CD14-positive monocyte (primary cell): ENCODE measurements around the gene MRTFA. TPM values are rescaled to one million over a fixed set of nuclear protein-coding genes. Genes with fewer than 3 reads are reported as not detected.

Experiments used
- DNase-seq, 3 donors: peaks; one replicate each; pipeline ENCODE4 v3.0.0-alpha.2; 2011 to 2022
- H2AFZ ChIP-seq: 2 replicates; pipeline ENCODE4 v1.6.0; 2012; ENCODE audit warnings: mild to moderate bottlenecking, low read depth, low read length, inconsistent platforms; ENCODE audit not compliant: insufficient read depth, poor library complexity, severe bottlenecking
- H3K27ac ChIP-seq, 2 donors: 1 replicate in 1 of 2; 2 replicates in 1 of 2; pipeline ENCODE4 v1.5.1; 2012 to 2013; ENCODE audit warnings: low read length in 2 of 2, control low read depth in 1 of 2, inconsistent platforms in 1 of 2, low read depth in 1 of 2, mild to moderate bottlenecking in 1 of 2
- H3K27me3 ChIP-seq, 2 donors: one replicate each; pipeline versions ENCODE4 v1.6.0 to v1.6.1; 2011 to 2013; ENCODE audit warnings: low read length in 2 of 2; ENCODE audit not compliant: control insufficient read depth in 2 of 2, insufficient read depth in 2 of 2
- H3K36me3 ChIP-seq, 2 donors: replicated peaks in 1 of 2; 1 replicate in 1 of 2; 2 replicates in 1 of 2; pipeline versions ENCODE4 v1.5.1 to v1.6.1; 2012 to 2013; ENCODE audit warnings: low read length in 2 of 2, control low read depth in 1 of 2, inconsistent platforms in 1 of 2, mild to moderate bottlenecking in 1 of 2; ENCODE audit not compliant: insufficient read depth in 2 of 2, control insufficient read depth in 1 of 2
- H3K4me1 ChIP-seq, 2 donors: 1 replicate in 1 of 2; 2 replicates in 1 of 2; pipeline versions ENCODE4 v1.5.1 to v1.6.1; 2012 to 2013; ENCODE audit warnings: low read length in 2 of 2, control low read depth in 1 of 2, inconsistent platforms in 1 of 2, mild to moderate bottlenecking in 1 of 2, moderate library complexity in 1 of 2; ENCODE audit not compliant: insufficient read depth in 2 of 2, control insufficient read depth in 1 of 2
- H3K4me2 ChIP-seq: replicated peaks from 2 replicates; pipeline ENCODE3; 2012; ENCODE audit warnings: low read length, moderate library complexity, mild to moderate bottlenecking; ENCODE audit not compliant: poor library complexity, severe bottlenecking; ENCODE audit errors: extremely low read depth
- H3K4me3 ChIP-seq, 3 experiments: fragments of 200-600 bp in 1 of 3; sonication (generic) in 1 of 3; replicated peaks in 1 of 3; 1 replicate in 2 of 3; 2 replicates in 1 of 3; pipeline ENCODE4 v1.5.1; 2011 to 2013; ENCODE audit warnings: low read length in 3 of 3, mild to moderate bottlenecking in 3 of 3, control low read depth in 2 of 3, low read depth in 2 of 3, inconsistent platforms in 1 of 3, moderate library complexity in 1 of 3
- H3K79me2 ChIP-seq: 2 replicates; pipeline ENCODE4 v1.6.0; 2012; ENCODE audit warnings: mild to moderate bottlenecking, control low read depth, inconsistent platforms, low read length, moderate library complexity; ENCODE audit not compliant: insufficient read depth
- H3K9ac ChIP-seq: 2 replicates; pipeline ENCODE4 v1.6.0; 2017; ENCODE audit warnings: low read length, mild to moderate bottlenecking; ENCODE audit not compliant: insufficient read depth, poor library complexity, severe bottlenecking
- H3K9me3 ChIP-seq, 2 donors: replicated peaks in 1 of 2; 1 replicate in 1 of 2; 2 replicates in 1 of 2; pipeline versions ENCODE4 v1.5.1 to v1.6.1; 2012 to 2013; ENCODE audit warnings: low read length in 2 of 2, control low read depth in 1 of 2; ENCODE audit not compliant: control insufficient read depth in 1 of 2, insufficient read depth in 1 of 2
- H4K20me1 ChIP-seq: 2 replicates; pipeline ENCODE4 v1.6.0; 2012; ENCODE audit warnings: mild to moderate bottlenecking, low read length, control low read depth, moderate library complexity; ENCODE audit not compliant: insufficient read depth
- H3K27ac Mint-ChIP-seq, 7 donors: one replicate each; pipeline ENCODE4 v1.8.0; 2020; ENCODE audit warnings: mild to moderate bottlenecking in 7 of 7, mixed read lengths in 7 of 7, moderate library complexity in 6 of 7, inconsistent platforms in 2 of 7
- H3K27me3 Mint-ChIP-seq, 3 donors: one replicate each; pipeline ENCODE4 v1.8.0; 2021 to 2022; ENCODE audit warnings: low read depth in 3 of 3, mild to moderate bottlenecking in 3 of 3, mixed read lengths in 3 of 3, moderate library complexity in 3 of 3, inconsistent platforms in 1 of 3
- H3K36me3 Mint-ChIP-seq, 2 donors: one replicate each; pipeline ENCODE4 v1.8.0; 2020; ENCODE audit warnings: mixed read lengths in 2 of 2, inconsistent platforms in 1 of 2, mild to moderate bottlenecking in 1 of 2
- H3K4me1 Mint-ChIP-seq: one replicate; pipeline ENCODE4 v1.8.0; 2020; ENCODE audit warnings: mild to moderate bottlenecking, mixed read lengths
- H3K4me3 Mint-ChIP-seq, 2 donors: one replicate each; pipeline ENCODE4 v1.8.0; 2020; ENCODE audit warnings: mild to moderate bottlenecking in 2 of 2, mixed read lengths in 2 of 2, moderate library complexity in 1 of 2
- H3K9me3 Mint-ChIP-seq, 7 donors: one replicate each; pipeline ENCODE4 v1.8.0; 2020 to 2022; ENCODE audit warnings: mixed read lengths in 7 of 7, mild to moderate bottlenecking in 6 of 7, moderate library complexity in 6 of 7, inconsistent platforms in 2 of 7
- WGBS: methylation state at CpG from one replicate; pipeline ENCODE4 v1.1.5; 2013; ENCODE audit warnings: missing lambda C conversion rate; ENCODE audit not compliant: insufficient coverage; 5-methylcytosine and 5-hydroxymethylcytosine counted together
- intact Hi-C, 2 donors: fragments of 100-400 bp; cut with micrococcal nuclease; formaldehyde crosslinking; loops; one replicate each; pipeline versions ENCODE4 v1.15.0 to v1.15.1; 2023
- polyA plus RNA-seq, 3 donors: library from polyadenylated mRNA; depleted of rRNA in 1 of 3; unstranded in 2 of 3; stranded (reverse) in 1 of 3; fragments of 300-500 nt in 2 of 3; fragments of >200 nt in 1 of 3; fragmentation: Illumina TruSeq in 2 of 3; gene quantifications; 1 replicate in 2 of 3; 2 replicates in 1 of 3; pipeline ENCODE4 v1.2.3, GENCODE V29; 2012 to 2021
- TF ChIP-seq, protein P1 (sequence below): fragments of 200-600 bp; IDR thresholded peaks from one replicate; pipeline ENCODE4 v1.8.0; 2022; ENCODE audit warnings: antibody characterized with exemption, mild to moderate bottlenecking

The MRTFA gene
- polyA plus RNA-seq, 3 donors, result 14.1 to 33.8 (median 18.9) TPM

DNA sequence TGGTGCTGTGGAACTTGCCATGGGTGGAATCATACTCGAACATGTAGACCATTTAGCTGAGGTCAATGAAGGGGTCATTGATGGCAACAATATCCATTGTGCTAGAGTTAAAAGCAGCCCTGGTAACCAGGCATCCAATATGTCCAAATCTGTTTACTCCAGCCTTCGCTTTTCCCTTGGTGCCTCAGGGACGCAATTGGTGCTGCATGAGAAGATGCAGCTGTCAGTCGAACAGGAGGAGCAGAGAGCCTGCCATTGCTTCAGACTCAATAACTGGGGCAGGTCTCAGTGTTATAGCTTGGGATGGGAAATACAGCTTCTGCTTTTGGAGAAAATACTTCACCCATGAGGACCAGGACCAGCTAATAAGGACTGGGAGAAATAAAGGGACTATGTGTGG is 37.8 kb upstream of the MRTFA start:
- TF ChIP-seq, protein P1, sequence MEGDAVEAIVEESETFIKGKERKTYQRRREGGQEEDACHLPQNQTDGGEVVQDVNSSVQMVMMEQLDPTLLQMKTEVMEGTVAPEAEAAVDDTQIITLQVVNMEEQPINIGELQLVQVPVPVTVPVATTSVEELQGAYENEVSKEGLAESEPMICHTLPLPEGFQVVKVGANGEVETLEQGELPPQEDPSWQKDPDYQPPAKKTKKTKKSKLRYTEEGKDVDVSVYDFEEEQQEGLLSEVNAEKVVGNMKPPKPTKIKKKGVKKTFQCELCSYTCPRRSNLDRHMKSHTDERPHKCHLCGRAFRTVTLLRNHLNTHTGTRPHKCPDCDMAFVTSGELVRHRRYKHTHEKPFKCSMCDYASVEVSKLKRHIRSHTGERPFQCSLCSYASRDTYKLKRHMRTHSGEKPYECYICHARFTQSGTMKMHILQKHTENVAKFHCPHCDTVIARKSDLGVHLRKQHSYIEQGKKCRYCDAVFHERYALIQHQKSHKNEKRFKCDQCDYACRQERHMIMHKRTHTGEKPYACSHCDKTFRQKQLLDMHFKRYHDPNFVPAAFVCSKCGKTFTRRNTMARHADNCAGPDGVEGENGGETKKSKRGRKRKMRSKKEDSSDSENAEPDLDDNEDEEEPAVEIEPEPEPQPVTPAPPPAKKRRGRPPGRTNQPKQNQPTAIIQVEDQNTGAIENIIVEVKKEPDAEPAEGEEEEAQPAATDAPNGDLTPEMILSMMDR, result no peak
- no peak overlapping the region for H3K9ac ChIP-seq
- WGBS, result 100% methylated on average over 1 of the region's 4 CpGs
- no peak overlapping the region for H3K27ac ChIP-seq
- H3K4me1 ChIP-seq, result no peaks in the 10 kb centered on the region
- no peak overlapping the region for H3K4me3 ChIP-seq
- H3K4me3 Mint-ChIP-seq, result no peak overlapping the region
- no peaks in the 10 kb centered on the region for H3K9me3 ChIP-seq
- no peaks in the 10 kb centered on the region for H3K79me2 ChIP-seq
- peaks cover 6% of the 10 kb centered on the region for H3K4me1 Mint-ChIP-seq
- no peaks in the 10 kb centered on the region for H3K36me3 ChIP-seq
- no peaks in the 10 kb centered on the region for H4K20me1 ChIP-seq
- H3K27me3 Mint-ChIP-seq, result peaks cover 7 to 9% (median 8%) of the 10 kb centered on the region in 3 donors
- no peaks in the 10 kb centered on the region for H3K36me3 Mint-ChIP-seq
- H3K27ac Mint-ChIP-seq, result no peak overlapping the region
- no peak overlapping the region for H2AFZ ChIP-seq
- DNase-seq, result no peak
- intact Hi-C loops, result no loop called here
- H3K9me3 Mint-ChIP-seq, result peaks cover 0 to under 1% (median 0%) of the 10 kb centered on the region in 7 donors
- H3K4me2 ChIP-seq, result no peak overlapping the region
- peaks cover 0 to 7% of the 10 kb centered on the region in 2 donors for H3K27me3 ChIP-seq

GRCh38 chr22:40673017-40673416 is 36.5 kb upstream of the MRTFA start:
- Histone ChIP-seq H3K79me2 (no peaks in the 10 kb centered on the region), H3K4me2 (no peak overlapping the region), H3K36me3 (no peaks in the 10 kb centered on the region), H2AFZ (no peak overlapping the region), H4K20me1 (no peaks in the 10 kb centered on the region), H3K4me3 (no peak overlapping the region), H3K27me3 (no peaks in the 10 kb centered on the region), H3K9me3 (no peaks in the 10 kb centered on the region), H3K4me1 (no peaks in the 10 kb centered on the region), H3K27ac (no peak overlapping the region), H3K9ac (no peak overlapping the region)
- intact Hi-C loops, result no loop called here
- TF ChIP-seq, protein P1, result no peak
- Mint-ChIP-seq H3K4me1 (peaks cover 7% of the 10 kb centered on the region), H3K4me3 (no peak overlapping the region), H3K27ac (no peak overlapping the region), H3K36me3 (no peaks in the 10 kb centered on the region), H3K9me3 (peaks cover 0 to 9% (median 4%) of the 10 kb centered on the region in 7 donors), H3K27me3 (peaks cover 0 to 2% (median 0%) of the 10 kb centered on the region in 3 donors)
- no peak for DNase-seq
- WGBS, result 100% methylated on average over 2 of the region's 4 CpGs
